Stimulated activated CD4-positive, alpha-beta T cell treated with anti-CD3 and anti-CD28 coated beads, Interleukin-15, amount 100 ng/mL, for 1 hour (primary cell): ENCODE results near the gene SHOC2.

Experiments
- DNase-seq, 2 donors: peaks; one replicate each; pipeline ENCODE4 v3.0.0-alpha.2; 2020; ENCODE audit warnings: low read depth in 1 of 2, low spot score in 1 of 2

SHOC2 gene

GRCh38 chr10:110979611-110980010 lies 60.2 kb downstream of the SHOC2 start:
- no peak for DNase-seq

GRCh38 chr10:110980807-110981206 lies 61.4 kb downstream of the SHOC2 start:
- DNase-seq = no peak

GRCh38 chr10:110983466-110983865 lies 64.1 kb downstream of the SHOC2 start:
- DNase-seq = no peak

- DNase-seq = no peak
Measured at GRCh38 chr10:110985497-110986275, 66.3 kb downstream of the SHOC2 start.

- no peak for DNase-seq
Measured at GRCh38 chr10:110989016-110989415, 69.6 kb downstream of the SHOC2 start.

GRCh38 chr10:110992006-110992800 lies 72.8 kb downstream of the SHOC2 start:
- DNase-seq = no peak

GRCh38 chr10:110993024-110993693 lies 73.8 kb downstream of the SHOC2 start:
- no peak for DNase-seq

GRCh38 chr10:110994406-110995086 lies 75.1 kb downstream of the SHOC2 start:
- DNase-seq = no peak

GRCh38 chr10:110995301-110995700 lies 75.9 kb downstream of the SHOC2 start:
- DNase-seq = no peak

GRCh38 chr10:110996256-110996655 lies 76.9 kb downstream of the SHOC2 start:
- DNase-seq = no peak

- DNase-seq = no peak
Measured at GRCh38 chr10:111004016-111004415, 84.6 kb downstream of the SHOC2 start.

- no peak for DNase-seq
Measured at GRCh38 chr10:111007486-111007885, 88.1 kb downstream of the SHOC2 start.

GRCh38 chr10:111015181-111015580 lies 95.8 kb downstream of the SHOC2 start:
- no peak for DNase-seq

- no peak for DNase-seq
Measured at GRCh38 chr10:111017098-111017497, 97.7 kb downstream of the SHOC2 start.

- DNase-seq = no peak
Measured at GRCh38 chr10:111018021-111018420, 98.6 kb downstream of the SHOC2 start.

GRCh38 chr10:111023060-111023459 lies 103.7 kb downstream of the SHOC2 start:
- no peak for DNase-seq

GRCh38 chr10:111030042-111030750 lies 110.8 kb downstream of the SHOC2 start:
- DNase-seq = no peak

GRCh38 chr10:111034598-111035310 lies 115.3 kb downstream of the SHOC2 start:
- DNase-seq = no peak

- no peak for DNase-seq
Measured at GRCh38 chr10:111035542-111035941, 116.1 kb downstream of the SHOC2 start.

GRCh38 chr10:111037858-111038257 lies 118.5 kb downstream of the SHOC2 start:
- no peak for DNase-seq
